Left lung (tissue), 10 donors: Measurements from ENCODE around the gene TRIM4. TPM values are rescaled to one million over a fixed set of nuclear protein-coding genes. Genes with fewer than 3 reads are reported as not detected.

ENCODE experiments used
- ATAC-seq: fragments of 200-7000 bp; cut with Tn5 transposase; one replicate; pipeline ENCODE4 v1.9.1; 2020; ENCODE audit warnings: moderate library complexity
- DNase-seq, 4 donors: peaks; one replicate each; pipeline ENCODE4 v3.0.0-alpha.2; 2013 to 2020
- H3K27ac ChIP-seq, 2 donors: fragments of 200-600 bp; sonication (generic) in 1 of 2; one replicate each; pipeline versions ENCODE4 v1.5.0 to v1.8.0; 2020 to 2021
- H3K27me3 ChIP-seq, 2 donors: fragments of 200-600 bp; sonication (generic) in 1 of 2; one replicate each; pipeline versions ENCODE4 v1.5.0 to v1.8.0; 2020 to 2021
- H3K36me3 ChIP-seq, 2 donors: fragments of 200-600 bp; sonication (generic) in 1 of 2; one replicate each; pipeline versions ENCODE4 v1.5.0 to v1.8.0; 2020 to 2021
- H3K4me1 ChIP-seq, 2 donors: fragments of 200-600 bp; one replicate each; pipeline ENCODE4 v1.8.0; 2021
- H3K4me3 ChIP-seq, 2 donors: fragments of 200-600 bp; sonication (generic) in 1 of 2; one replicate each; pipeline versions ENCODE4 v1.5.0 to v1.8.0; 2020 to 2021; ENCODE audit warnings: mild to moderate bottlenecking in 1 of 2
- H3K9me3 ChIP-seq, 2 donors: fragments of 200-600 bp; sonication (generic) in 1 of 2; one replicate each; pipeline versions ENCODE4 v1.5.0 to v1.8.0; 2020 to 2021
- CTCF ChIP-seq, 2 donors: fragments of 200-600 bp; sonication (generic) in 1 of 2; IDR thresholded peaks; one replicate each; pipeline versions ENCODE4 v1.5.0 to v1.8.0; 2021; ENCODE audit warnings: antibody characterized with exemption in 2 of 2
- intact Hi-C, 2 donors: fragments of 100-400 bp; cut with DNase I; formaldehyde crosslinking; loops; one replicate each; pipeline versions ENCODE4 v1.11.2 to v1.14.2; 2022
- polyA plus RNA-seq, 6 donors: library from polyadenylated mRNA; unstranded; fragments of 120-200 nt; gene quantifications; one replicate each; pipeline ENCODE4 v1.2.1, GENCODE V29; 2013; ENCODE audit not compliant: insufficient read length in 6 of 6
- total RNA-seq, 2 donors: library from RNA; stranded (reverse); fragmentation: NEBNext Ultra II Directional; extraction: Animal tissue kit (Norgen Biotek cat#: 25700); gene quantifications; one replicate each; pipeline ENCODE4 v1.2.1, GENCODE V29; 2021
- donor health status: DM: no; HTN: yes; CAD: no.
- donor health status: DM: no; HTN: no; CAD: no.

Gene TRIM4
- total and polyA plus RNA-seq, 8 donors = 23.6 to 45.2 (median 37.6) TPM

- Histone ChIP-seq H3K27me3 (no peaks in the 10 kb centered on the region), H3K36me3 (no peaks in the 10 kb centered on the region), H3K4me3 (no peak overlapping the region), H3K9me3 (peaks cover 0 to 6% of the 10 kb centered on the region in 2 donors), H3K27ac (no peak overlapping the region), H3K4me1 (no peaks in the 10 kb centered on the region)
- no peak for TF ChIP-seq CTCF (IDR thresholded peaks at IDR 0.05)
- DNase-seq (no peak), ATAC-seq (peak; percentile 60)
- intact Hi-C loops = no loop called here
Measured at GRCh38 chr7:99860281-99861127, 58.8 kb downstream of the TRIM4 start.

GRCh38 chr7:99855236-99855635, 64.1 kb downstream of the TRIM4 start:
- ATAC-seq (no peak), DNase-seq (no peak)
- Histone ChIP-seq H3K27me3 (no peaks in the 10 kb centered on the region), H3K4me3 (no peak overlapping the region), H3K27ac (no peak overlapping the region), H3K36me3 (no peaks in the 10 kb centered on the region), H3K4me1 (no peaks in the 10 kb centered on the region), H3K9me3 (no peaks in the 10 kb centered on the region)
- no peak for TF ChIP-seq CTCF (IDR thresholded peaks at IDR 0.05)
- intact Hi-C loops = no loop called here

DNA sequence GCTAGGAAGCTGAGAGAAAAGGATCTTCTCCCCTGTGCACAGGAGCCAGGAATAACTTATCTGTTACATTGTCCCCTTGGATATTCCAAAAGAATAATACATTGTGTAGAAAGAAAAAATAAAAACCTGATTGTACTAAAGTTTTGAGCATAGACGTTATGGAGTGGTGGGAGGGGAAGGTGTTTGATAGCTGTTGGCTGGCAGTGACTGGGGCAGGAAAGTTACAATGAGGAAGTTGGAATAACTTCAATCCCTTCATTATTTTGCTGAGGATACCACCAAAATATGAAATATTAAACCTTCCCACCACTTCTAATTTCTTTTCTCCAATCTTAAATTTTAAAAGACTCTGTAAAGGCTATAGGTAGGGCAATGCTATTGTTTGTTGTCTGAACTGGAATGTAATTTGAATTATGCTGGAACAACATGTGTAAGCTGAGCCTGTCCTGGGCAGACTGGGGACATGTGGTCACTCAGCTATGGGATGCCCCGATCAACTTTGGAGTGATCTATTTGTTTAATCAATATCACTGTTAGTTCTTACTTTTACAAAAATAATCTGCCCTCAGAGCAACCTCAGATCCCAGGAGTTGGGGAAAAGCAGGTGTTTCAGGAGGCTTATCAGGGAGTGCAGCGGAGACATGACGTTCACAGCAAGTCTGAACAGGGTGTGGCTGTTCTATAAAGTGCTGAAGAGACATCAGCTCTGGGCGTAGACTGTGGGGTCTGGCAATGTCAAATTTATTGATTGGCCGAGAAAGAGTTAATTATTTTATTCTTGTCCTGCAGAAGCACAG, 70.7 kb downstream of the TRIM4 start:
- Histone ChIP-seq H3K27me3 (no peaks in the 10 kb centered on the region), H3K36me3 (no peaks in the 10 kb centered on the region), H3K9me3 (no peaks in the 10 kb centered on the region), H3K27ac (no peak overlapping the region), H3K4me1 (no peaks in the 10 kb centered on the region), H3K4me3 (no peak overlapping the region)
- DNase-seq = no peak
- ATAC-seq = no peak
- intact Hi-C loops = no loop called here
- TF ChIP-seq CTCF (IDR thresholded peaks at IDR 0.05) = no peak

GRCh38 chr7:99844328-99844727, 75.0 kb downstream of the TRIM4 start:
- intact Hi-C loops = no loop called here
- DNase-seq = no peak

More at GRCh38 chr7:99844328-99844727, 75.0 kb downstream of the TRIM4 start:
- H3K9me3 ChIP-seq = no peaks in the 10 kb centered on the region
- H3K4me3 ChIP-seq = no peak overlapping the region
- no peak for TF ChIP-seq CTCF (IDR thresholded peaks at IDR 0.05)
- H3K27ac ChIP-seq = no peak overlapping the region
- no peaks in the 10 kb centered on the region for H3K27me3 ChIP-seq
- no peaks in the 10 kb centered on the region for H3K4me1 ChIP-seq
- H3K36me3 ChIP-seq = no peaks in the 10 kb centered on the region
- ATAC-seq = no peak
